ENCODE data around the gene HSPA1A.

- TF ChIP-seq CTCF (IDR thresholded peaks at IDR 0.05) (peak in 1 of 3 experiments; percentile 15), POLR2A (IDR thresholded peaks at IDR 0.05; ENCODE audit: low read depth) (peak; percentile 52), EP300 (IDR thresholded peaks at IDR 0.05) (no peak)
Observed at GRCh38 chr6:31834367-31835250, 19.3 kb downstream of the HSPA1A start.

Data from esophagus muscularis mucosa (tissue), 4 donors.